ENCODE results near the gene TMEM94.

Gene TMEM94

DNA sequence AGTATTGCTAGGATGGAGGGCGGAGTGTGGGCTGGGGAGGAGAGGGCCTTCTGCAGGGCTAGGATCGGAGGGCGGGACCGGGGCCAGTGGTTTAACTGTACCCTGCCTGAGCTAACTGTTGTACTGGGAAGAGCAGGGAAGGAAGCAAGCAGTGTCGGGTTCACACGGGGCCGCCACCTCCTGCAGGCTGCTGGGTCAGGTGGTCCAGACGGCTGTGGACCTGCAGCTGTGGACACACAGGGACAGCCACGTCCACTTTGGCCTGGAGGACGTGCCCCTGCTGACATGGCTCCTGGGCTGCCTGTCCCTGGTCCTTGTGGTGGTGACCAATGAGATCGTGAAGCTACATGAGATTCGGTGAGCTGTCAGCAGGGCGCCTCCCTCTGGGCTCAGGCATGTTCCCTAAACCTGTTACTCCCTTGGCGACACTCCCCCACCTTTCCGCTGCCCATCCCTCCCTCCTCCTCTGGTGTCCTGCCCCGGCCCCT, 42.3 kb downstream of the TMEM94 start:
- no peak for DNase-seq

DNA sequence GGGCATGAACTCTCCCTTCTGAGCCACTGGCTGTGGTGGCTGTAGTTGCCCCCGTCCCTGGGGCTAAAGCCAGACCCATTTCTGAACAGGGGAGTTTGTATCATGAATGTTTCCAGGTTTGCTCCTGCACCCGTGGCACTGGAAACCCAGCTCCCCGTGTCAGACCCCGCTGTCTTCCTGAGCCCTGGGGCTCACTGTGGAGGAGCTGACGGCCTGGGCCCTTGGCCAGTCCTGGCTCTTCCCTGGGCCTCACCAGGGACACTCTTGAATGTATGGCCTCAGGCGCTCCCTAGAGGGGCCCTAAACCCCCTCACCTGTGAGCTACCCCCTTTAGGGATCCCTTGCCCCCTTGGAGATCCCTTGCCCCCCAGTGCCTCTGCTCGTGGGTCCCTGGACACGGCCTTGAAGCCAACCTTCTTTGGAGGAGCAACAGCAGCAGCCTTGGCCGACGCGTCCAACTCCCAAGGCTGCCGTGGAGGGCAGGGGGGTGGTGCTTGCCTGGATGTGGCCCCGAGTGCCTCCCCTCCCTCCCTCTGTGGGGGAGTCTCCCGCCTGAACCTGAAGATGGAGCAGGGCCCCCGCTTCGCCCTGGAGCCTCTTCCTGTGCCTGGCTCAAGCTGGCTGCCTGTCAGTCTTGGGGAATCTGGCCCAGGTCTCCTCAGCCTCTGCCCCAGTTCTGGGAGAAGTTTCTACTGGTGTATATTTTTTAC, 43.0 kb downstream of the TMEM94 start:
- no peak for DNase-seq

DNA sequence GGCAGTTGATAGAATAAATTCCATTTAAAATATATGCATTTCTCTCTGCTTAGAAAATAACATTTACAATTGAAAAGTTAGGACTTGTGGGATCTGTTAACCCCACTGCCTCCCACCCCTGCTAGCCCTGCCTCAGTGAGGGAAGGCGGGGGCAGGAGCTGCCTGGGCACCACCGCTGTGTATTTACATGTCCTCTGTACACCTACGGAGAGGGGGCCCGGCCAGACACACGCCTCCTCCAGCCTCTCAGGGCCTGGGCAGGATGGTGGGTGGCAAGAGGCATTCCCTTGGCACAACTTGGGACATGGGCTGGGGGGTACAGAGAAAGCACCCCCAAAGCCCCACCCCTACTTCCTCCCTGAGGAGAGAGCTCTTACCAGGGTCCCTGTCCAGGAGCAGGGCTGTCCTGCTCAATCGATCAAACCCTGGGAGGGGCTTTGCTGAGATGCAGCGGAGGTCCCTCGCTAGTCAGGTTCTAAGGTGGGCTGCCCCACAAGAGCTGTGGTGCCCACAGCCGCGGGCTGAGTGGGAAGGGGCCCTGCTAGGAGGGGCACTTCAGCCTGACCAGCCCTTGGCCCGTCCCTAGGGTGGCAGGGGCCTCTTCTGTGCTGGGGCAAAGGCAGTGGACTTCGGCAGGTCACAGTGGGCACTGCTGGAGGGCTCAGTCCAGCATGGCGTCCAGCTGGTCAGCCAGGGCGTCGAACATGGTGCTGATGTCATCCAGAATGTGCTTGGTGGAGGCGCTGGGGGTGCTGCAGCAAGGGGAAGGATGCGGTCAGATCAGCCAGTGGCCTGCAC, 44.2 kb downstream of the TMEM94 start:
- DNase-seq: no peak

DNA sequence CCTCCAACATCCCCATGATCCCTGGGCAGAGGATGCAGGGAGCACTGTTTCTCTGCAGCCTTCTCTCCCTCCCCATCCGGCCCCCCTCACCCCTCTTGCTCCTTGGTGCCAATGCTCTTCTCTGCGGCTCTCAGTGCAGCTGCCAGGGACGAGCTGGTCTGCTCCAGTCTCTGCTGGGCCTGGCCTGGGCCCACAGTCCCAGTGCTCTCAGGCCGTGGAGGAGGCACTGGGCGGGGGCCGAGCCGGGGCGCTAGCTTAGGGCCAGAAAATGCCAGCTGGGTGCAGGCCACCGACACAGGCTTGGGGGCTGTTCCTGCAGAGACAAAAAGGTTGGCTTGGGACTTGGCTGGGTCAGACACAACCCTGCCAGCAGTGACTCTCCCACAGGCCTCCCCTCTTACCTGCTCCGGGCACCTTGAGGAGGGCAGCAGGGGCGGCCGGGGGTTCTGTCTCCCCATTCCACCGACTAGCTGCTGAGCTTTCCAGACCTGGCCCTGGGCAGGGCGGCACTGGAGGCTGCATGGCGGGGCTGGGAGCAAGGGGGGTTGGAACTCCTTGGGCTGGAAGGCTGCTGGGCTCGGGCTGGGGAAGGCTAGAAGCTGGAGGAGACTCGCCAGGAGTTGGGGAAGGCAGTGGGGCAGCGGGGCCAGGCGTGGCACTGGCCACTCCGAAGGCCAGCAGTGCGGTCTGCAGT, 45.1 kb downstream of the TMEM94 start:
- no peak for DNase-seq

DNA sequence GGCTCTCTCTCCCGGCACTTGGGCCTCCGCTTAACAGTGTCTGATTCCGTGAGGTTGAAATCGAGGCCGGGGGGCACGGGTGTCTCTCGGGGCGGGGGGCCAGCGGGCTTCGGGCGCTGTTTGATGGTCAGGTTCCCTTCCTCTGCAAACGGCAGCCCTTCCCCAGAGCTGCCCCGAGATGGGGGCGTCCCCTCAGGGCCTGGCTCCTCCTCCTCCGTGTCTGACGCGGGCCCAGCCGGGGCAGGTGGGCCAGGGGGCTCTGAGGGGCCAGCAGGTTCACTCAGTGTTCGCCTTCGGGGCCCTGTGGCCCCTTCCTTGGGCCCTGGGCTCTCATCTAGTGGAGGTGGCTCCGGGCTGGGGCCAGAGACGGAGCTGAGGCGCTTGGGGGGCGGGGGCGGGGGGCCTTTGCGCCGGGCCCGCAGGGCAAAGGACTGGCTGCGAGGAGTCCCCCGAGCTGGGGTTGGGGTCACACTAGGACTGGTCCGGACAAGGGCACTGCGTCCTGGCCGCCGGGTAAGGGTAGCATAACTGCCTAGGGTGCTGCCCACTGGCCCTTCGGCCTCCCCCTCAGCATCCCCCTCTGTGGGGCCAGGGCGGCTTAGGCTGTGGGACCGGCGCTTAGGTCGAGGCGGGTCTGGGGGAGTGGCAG, 45.8 kb downstream of the TMEM94 start:
- DNase-seq: no peak

DNA sequence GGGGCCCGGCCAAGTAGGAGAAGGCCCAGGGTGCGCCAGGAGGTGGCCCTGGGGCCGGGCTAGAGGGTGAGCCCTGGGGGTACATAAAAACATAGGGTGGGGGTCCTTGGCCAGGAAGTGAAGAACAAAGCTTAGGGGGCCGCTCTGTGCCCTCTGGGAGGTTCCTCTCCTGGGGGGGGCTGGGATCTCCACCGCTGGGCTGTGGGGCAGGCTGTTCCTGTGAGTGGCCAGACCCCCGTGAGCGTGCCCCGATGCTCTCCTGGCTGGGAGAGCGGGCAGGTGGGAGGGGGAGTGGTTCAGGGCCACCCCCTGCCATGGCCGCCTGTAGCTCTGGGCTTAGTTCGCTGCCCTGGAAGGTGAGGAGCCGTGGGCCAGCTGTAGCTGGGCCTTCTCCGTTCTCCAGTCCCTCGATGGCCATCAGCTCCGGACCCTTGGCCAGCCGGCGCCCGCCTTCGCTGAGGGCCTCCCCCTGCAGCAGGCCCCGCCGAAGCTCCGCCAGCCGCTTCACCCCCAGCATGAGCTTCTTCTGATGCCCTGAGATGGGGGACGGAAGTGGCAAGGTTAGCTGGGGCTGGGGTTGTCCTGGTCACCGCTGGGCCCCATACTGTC, 46.4 kb downstream of the TMEM94 start:
- no peak for DNase-seq

DNA sequence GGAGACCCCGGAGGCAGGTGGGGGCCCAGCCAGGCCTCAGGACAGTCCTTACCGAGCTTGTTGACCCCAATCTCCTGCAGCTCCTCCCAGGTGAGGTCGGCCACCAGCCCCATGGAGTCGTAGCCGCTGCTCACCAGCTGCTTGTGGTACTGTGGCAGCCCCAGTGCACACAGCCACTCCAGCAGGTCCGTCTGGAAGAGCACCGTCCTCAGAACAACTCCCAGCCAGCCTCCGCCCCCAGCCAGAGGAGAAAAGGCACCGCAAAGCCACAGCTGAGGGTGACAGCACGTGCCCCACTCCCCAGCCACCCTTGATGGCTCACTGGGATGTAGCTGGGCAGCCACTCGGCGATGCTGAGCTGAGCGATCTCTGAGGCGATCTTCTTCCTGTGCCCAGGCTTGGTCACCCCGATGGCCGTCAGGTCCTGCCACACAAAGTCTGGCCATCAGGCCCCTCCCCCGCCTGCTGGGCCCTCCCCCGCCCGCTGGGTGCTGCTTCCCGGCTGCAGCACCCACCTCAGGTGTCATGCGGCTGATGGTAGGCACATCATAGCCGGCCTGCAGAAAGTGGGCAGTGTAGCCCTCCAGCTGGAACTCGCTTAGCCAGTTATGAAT, 47.0 kb downstream of the TMEM94 start:
- no peak for DNase-seq

DNA sequence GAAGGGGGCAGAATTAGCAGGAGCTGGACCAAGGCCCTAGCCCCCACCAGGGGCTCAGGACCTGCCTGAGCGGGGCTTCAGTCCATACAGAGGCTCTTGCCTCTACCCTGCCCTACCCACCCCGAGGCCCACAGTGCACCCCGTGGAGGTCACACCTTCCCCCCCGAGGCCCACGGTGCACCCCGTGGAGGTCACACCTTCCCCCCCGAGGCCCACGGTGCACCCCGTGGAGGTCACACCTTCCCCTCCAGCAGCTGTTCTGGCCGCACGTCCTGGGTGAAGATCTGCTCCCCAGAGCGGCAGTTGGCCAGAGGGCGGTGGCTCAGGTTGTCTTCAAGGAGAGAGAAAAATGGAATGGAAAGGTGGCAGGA, 47.5 kb downstream of the TMEM94 start:
- no peak for DNase-seq

DNA sequence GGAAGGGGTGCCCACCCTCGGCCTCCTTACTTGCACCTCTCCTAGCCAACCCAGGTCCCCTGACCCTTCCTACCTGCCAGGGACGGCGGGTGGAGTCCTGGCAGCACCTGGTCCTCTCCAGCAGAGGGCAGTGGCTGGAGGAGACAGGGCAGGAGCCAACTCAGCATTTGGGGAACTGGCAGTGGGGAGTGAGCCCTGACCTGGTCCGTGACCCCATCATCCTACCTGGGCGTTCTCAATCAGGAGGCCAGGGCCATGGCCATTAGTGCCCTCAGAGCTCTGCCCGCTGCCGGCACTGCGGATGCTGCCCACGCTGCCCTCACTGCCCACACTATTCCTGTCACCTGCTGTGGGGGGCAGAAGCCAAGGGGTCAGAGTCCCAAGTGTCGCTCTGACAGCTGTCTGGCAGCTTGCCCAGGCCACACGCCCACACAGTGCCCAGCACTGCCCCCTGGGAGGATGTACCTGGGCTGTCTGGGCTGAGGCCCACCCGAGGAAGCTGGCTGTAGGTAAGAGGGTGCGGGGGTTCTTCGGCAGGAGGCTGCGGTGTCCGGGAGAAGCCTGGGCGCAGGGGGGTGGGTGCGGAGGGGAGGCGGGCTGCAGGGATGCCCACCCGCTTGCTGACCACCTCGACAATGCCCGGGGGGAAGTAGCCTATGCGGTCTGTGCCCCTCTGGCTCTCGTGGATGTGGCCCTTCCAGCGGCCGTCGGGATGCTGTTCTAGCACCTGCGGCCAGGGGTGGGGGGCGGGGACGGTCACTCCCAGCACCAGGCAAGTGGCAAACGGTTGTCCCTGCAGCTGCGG, 48.1 kb downstream of the TMEM94 start:
- no peak for DNase-seq

DNA sequence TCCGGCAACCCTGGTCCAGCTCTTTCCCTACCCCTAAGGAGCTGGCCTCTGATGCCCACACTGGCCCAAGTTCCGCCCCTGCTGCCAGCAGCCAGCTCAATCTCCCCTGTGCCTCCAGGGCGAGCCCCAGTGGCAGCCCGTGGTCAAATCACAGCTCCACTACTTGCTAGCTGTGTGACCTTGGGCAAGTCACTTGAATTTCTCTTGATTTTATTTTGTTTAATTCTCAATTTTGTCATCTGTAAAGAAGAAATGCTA, 48.6 kb downstream of the TMEM94 start:
- no peak for DNase-seq

DNA sequence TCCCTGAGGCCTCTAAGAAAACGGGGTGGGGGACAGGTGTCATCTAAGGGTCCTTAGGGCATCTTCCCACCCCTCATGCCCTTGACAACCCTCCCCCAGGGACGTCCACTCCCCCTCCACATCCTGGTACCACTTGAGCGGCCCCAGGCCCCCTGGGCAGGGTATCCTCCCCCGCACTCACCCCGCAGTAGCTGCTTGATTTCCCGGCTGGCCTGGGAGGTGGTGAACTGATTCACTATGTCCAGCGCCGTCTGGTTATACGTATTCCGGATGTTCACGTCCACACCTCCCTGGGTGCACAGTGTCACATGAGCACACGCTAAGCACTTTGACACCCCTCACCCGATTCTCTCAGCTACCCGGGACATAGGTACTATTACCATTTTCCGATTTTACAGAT, 49.2 kb downstream of the TMEM94 start:
- DNase-seq: no peak

DNA sequence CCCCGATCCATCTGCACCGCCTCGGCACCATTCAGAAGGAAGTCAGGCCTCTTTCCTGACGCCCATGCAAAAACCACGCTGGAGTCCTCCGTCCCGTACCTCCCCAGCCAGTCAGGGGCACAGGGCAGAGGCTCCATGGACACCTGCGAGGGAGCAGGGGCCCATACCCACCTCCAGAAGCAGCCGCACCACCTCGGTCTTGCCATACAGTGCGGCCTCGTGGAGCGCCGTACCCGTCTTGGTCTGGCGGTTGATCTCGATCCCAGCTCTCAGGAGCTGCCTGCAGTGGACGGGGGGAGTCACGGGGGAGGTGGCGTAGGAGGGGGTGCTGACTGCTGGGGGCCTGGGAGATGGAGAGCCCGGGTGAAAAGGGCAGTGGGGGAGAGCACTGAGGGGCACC, 49.7 kb downstream of the TMEM94 start:
- DNase-seq: no peak

DNA sequence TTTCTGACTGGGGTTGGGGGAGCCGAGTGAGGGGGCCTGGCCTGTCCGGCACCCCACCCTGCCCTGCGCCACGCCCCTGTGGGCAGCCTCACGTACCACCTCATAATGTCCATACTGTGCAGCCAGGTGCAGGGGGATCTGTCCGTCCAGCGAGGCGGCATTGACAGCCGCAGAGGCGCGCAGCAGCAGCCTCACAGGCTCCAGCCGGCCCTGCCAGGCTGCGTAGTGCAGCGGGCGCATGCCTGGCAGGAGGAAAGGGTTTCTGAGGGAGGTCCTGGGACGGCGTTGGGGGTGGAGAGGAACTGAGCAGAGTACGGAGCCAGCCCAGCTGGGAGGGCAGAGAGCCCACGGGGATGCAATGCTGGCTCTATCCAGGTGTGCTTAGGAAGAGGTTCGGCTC, 50.5 kb downstream of the TMEM94 start:
- no peak for DNase-seq

DNA sequence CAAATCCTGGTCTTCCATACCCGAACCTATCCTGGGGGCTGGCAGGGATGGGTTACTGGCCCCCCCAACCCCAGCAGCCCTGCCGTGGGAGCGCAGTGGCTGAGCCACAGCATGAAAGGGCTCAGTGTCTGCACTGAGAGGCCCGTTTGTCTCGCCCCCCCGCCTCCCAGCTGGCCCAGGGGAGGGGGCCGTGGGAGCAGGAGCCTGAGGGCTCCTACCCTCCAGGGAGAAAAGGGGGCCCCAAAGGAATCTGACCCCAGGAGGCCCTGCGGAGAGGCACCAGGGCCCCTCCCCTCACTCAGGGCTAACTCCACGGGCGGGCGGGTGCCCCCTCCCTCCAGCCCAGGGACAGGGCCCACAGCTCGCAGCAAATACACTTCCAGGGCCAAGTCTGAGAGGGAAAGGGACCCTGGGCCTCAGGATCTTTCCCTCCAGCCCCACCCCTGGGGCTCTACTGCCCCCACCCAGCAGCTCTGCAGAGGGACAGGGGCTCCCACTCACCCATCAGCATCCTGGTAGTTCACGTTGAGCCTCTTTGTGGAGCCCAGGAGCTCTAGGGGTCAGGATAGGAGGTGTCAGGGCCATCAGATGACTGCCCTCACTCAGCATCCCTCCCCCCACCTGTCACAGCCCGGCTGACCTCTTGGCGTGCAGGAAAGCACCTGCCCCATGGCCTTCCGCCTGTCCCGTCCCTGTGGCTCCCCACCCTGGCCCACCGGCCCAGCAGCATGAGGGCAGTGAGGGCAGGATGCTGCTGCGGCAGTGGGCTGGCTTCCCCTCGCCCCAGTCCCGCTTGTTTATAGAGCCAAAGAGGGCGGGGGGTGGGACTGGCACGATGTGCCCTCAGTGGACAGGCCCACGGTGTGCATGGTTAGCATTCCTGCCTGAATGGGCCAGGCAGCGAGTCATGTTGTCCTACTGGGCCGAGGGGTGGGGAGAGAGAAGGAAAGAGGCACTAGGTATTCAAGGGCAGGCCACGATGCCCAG, 51.6 kb downstream of the TMEM94 start:
- no peak for DNase-seq

DNA sequence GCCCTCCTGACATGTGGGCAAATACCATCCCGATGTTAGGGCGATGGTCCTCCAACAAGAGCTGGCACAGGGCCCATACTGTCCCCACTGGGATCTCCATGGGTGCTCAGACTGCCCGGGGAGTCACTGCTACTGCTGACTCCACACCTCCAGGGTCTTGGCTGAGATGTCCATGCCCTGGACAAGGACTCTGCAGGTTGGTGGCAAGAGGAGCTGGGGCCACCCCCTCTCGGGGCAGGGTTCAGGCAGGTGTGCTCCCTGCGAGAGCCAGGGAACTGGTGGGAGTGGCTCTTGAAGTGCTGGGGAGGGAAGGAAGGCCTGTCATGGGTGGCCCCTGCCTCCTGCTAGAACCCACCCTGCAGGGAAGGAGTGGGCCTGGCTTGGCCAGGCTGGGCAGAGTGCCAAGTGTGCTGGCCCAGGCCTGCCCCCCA, 52.5 kb downstream of the TMEM94 start:
- no peak for DNase-seq

DNA sequence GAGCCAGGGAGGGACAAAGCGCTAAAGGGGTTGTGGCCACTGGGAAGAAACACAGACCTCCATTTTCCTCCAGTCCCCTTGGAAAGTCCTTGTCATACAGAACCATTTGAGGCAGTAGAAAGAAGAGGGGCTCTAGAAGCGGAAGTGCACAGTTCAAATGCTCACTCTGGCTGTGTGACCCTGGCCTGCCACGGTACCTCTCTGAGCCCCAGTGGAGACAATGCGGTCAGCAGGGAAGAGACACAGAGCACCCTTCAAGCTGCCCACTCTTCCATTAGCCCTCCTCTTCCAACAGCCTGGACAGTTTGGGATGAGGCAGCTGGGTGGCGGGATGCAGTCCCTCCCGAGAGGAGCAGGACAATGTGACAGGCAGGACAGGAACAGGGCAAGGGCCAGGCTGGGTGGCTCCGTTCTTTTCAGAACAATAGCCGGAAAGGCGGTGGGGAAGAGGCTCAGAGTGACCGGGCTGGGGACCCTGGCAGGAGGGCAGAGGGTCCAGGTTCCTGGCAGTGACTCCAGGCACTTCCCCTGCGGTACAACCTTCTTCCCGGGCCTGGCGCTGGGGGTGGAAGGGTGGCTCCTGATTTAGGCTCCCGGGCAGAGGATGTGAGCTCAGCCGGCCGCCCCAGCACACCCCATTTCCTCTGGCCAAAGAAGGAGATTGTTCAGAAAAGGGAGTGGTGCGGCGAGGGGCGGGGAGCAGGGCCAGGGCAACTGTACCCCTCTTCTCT, 53.3 kb downstream of the TMEM94 start:
- DNase-seq: no peak

DNA sequence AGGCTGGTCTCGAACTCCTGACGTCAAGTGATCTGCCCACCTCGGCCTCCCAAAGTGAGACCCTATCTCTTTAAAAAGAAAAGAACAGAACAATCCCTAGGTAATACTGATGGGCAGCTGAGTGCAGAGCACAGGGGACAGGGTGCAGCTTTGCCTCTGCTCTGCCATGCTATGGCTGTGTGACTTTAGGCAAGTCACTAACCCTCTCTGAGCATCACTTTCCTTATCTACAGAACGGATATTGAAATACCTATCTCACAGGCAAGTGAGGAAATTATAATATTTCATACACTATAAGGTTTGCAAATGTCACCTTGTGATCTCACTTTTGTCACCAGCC, 54.8 kb downstream of the TMEM94 start:
- DNase-seq: no peak

DNA sequence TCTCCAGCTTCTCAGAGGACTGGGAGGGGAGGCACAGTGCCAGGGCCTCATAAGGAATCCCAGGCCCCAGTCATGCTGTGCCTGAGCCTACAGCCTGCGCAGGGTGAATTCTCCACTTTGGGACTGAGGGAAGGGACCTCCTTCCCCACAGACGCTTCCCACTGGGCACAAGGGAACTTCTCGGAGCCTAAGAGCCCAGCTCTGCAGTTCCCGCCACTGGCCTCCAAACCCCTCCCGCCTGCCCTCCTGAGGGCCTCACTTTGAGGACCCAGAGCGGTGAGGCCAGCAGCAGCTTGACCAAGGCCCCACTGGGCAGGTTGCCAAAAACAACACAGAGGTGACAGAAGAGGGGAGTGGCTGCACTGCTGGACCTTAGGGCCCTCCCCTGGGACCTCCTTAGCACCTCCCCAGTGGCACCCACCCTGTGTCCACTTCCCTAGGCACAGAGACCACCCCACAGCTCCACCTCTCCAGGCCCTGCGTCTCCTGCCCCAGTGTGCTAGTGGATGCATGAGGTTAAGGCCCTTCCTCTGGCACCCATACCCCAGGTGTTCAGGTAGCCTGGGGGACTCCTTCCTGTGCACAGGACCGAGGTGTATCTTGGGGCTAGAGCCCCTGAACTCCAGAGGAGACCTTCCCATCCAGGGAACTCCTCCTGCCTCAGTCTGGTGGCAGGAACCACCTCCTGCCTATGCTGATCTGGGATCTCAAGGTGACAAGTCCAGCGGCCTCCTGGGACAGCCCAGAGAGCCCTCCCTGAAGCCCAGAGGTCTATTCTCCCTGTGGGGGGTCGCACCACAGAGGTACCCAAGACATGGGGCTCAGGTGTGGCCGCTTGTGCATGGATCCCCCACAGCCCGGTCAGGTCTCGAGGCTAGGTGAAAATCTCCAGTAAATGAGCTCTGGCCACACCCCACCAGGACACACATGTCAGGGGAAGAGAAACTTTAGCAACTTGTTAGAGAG, 55.5 kb downstream of the TMEM94 start:
- DNase-seq: no peak

All from GOT3 (cell line).